H9 (cell line): ENCODE results near the gene SLC2A8. TPM values are rescaled to one million over a fixed set of nuclear protein-coding genes. Genes with fewer than 3 reads are reported as not detected.

Source experiments
- DNase-seq: peaks from one replicate; pipeline ENCODE4 v3.0.0-alpha.2; 2017
- H2AFZ ChIP-seq: one replicate; pipeline ENCODE4 v1.6.1; 2013; ENCODE audit warnings: mild to moderate bottlenecking, low read length, control low read depth, moderate library complexity
- H2AK5ac ChIP-seq: 2 replicates; pipeline ENCODE4 v1.6.1; 2013; ENCODE audit warnings: low read length, control low read depth, mixed read lengths; ENCODE audit not compliant: insufficient read length
- H2BK120ac ChIP-seq: one replicate; pipeline ENCODE4 v1.6.1; 2013; ENCODE audit warnings: low read depth, mild to moderate bottlenecking, low read length, control low read depth, inconsistent platforms; ENCODE audit not compliant: poor library complexity, severe bottlenecking
- H2BK12ac ChIP-seq: 2 replicates; pipeline ENCODE4 v1.6.1; 2013; ENCODE audit warnings: low read length, control low read depth, mixed read lengths, low read depth; ENCODE audit not compliant: insufficient read length
- H2BK15ac ChIP-seq: 2 replicates; pipeline ENCODE4 v1.6.1; 2013; ENCODE audit warnings: low read depth, low read length, control low read depth
- H2BK20ac ChIP-seq: one replicate; pipeline ENCODE4 v1.6.1; 2013; ENCODE audit warnings: low read depth, mild to moderate bottlenecking, low read length, control low read depth, inconsistent platforms; ENCODE audit not compliant: poor library complexity, severe bottlenecking
- H2BK5ac ChIP-seq: 2 replicates; pipeline ENCODE4 v1.6.1; 2013; ENCODE audit warnings: low read length, control low read depth, mixed read lengths; ENCODE audit not compliant: insufficient read length
- H3K14ac ChIP-seq: 2 replicates; pipeline ENCODE4 v1.6.1; 2013; ENCODE audit warnings: low read length, control low read depth; ENCODE audit not compliant: insufficient read depth
- H3K18ac ChIP-seq: 2 replicates; pipeline ENCODE4 v1.6.1; 2013; ENCODE audit warnings: low read depth, mild to moderate bottlenecking, mixed read lengths, low read length, control low read depth; ENCODE audit not compliant: insufficient read length
- H3K23ac ChIP-seq: 2 replicates; pipeline ENCODE4 v1.6.1; 2013; ENCODE audit warnings: low read length, control low read depth, mixed read lengths, low read depth; ENCODE audit not compliant: insufficient read length
- H3K23me2 ChIP-seq: 2 replicates; pipeline ENCODE4 v1.6.1; 2013; ENCODE audit warnings: low read depth, mild to moderate bottlenecking, mixed read lengths, low read length, control low read depth; ENCODE audit not compliant: insufficient read length, poor library complexity, severe bottlenecking
- H3K27ac ChIP-seq: 2 replicates; pipeline ENCODE4 v1.5.1; 2013; ENCODE audit warnings: low read length, control low read depth, mixed read lengths, low read depth; ENCODE audit not compliant: insufficient read length
- H3K27me3 ChIP-seq: 2 replicates; pipeline ENCODE4 v1.6.1; 2013; ENCODE audit warnings: low read length, control low read depth, inconsistent platforms; ENCODE audit not compliant: insufficient read depth
- H3K4ac ChIP-seq: 2 replicates; pipeline ENCODE4 v1.6.1; 2013; ENCODE audit warnings: low read depth, mild to moderate bottlenecking, control low read depth, inconsistent platforms, low read length, moderate library complexity
- H3K4me1 ChIP-seq: 2 replicates; pipeline ENCODE4 v1.6.1; 2013; ENCODE audit warnings: low read length, control low read depth, inconsistent platforms; ENCODE audit not compliant: insufficient read depth
- H3K4me2 ChIP-seq: 2 replicates; pipeline ENCODE4 v1.6.1; 2013; ENCODE audit warnings: low read length, control low read depth, mixed read lengths; ENCODE audit not compliant: insufficient read length, insufficient read depth
- H3K56ac ChIP-seq: 2 replicates; pipeline ENCODE4 v1.6.1; 2013; ENCODE audit warnings: low read depth, mild to moderate bottlenecking, mixed read lengths, low read length, control low read depth; ENCODE audit not compliant: insufficient read length
- H3K79me1 ChIP-seq: 2 replicates; pipeline ENCODE4 v1.6.1; 2013; ENCODE audit warnings: low read depth, mild to moderate bottlenecking, moderate library complexity, low read length, control low read depth, inconsistent platforms; ENCODE audit not compliant: insufficient read depth, poor library complexity, severe bottlenecking
- H3K79me2 ChIP-seq: 2 replicates; pipeline ENCODE4 v1.6.1; 2013; ENCODE audit warnings: low read length, control low read depth, inconsistent platforms; ENCODE audit not compliant: insufficient read depth
- H3K9ac ChIP-seq: 2 replicates; pipeline ENCODE4 v1.6.1; 2013; ENCODE audit warnings: low read length, control low read depth, mixed read lengths; ENCODE audit not compliant: insufficient read length; ENCODE audit errors: extremely low read depth
- H3K9me3 ChIP-seq: one replicate; pipeline ENCODE4 v1.6.1; 2013; ENCODE audit warnings: low read depth, low read length, inconsistent platforms; ENCODE audit not compliant: control insufficient read depth
- H3T11ph ChIP-seq: one replicate; pipeline ENCODE4 v1.6.1; 2013; ENCODE audit warnings: mild to moderate bottlenecking, low read length, control low read depth, inconsistent platforms
- H4K20me1 ChIP-seq: one replicate; pipeline ENCODE4 v1.6.1; 2013; ENCODE audit not compliant: control insufficient read depth, insufficient read length, insufficient read depth
- H4K5ac ChIP-seq: 2 replicates; pipeline ENCODE4 v1.6.1; 2013; ENCODE audit warnings: low read depth, mild to moderate bottlenecking, mixed read lengths, low read length, control low read depth; ENCODE audit not compliant: insufficient read length
- H4K8ac ChIP-seq: replicated peaks from 2 replicates; pipeline ENCODE4 v1.6.1; 2013; ENCODE audit warnings: low read length, control low read depth, mixed read lengths, low read depth; ENCODE audit not compliant: insufficient read length
- H4K91ac ChIP-seq: 2 replicates; pipeline ENCODE4 v1.6.1; 2013; ENCODE audit warnings: low read depth, mild to moderate bottlenecking, moderate library complexity, mixed read lengths, low read length, control low read depth; ENCODE audit not compliant: insufficient read length
- H3K27ac Mint-ChIP-seq, 3 experiments: 2 replicates in 2 of 3; 3 replicates in 1 of 3; pipeline ENCODE4 v1.8.0; 2020 to 2021; ENCODE audit warnings: mixed read lengths in 3 of 3, mild to moderate bottlenecking in 1 of 3, moderate library complexity in 1 of 3
- H3K27me3 Mint-ChIP-seq: 2 replicates; pipeline ENCODE4 v1.8.0; 2021; ENCODE audit warnings: low read depth, mild to moderate bottlenecking, moderate library complexity, mixed read lengths
- H3K36me3 Mint-ChIP-seq, 3 experiments: 2 replicates in 2 of 3; 3 replicates in 1 of 3; pipeline ENCODE4 v1.8.0; 2020 to 2021; ENCODE audit warnings: low read depth in 3 of 3, mixed read lengths in 3 of 3; ENCODE audit not compliant: insufficient read depth in 1 of 3
- H3K4me1 Mint-ChIP-seq, 2 experiments: 2 replicates each; pipeline ENCODE4 v1.8.0; 2020; ENCODE audit warnings: mixed read lengths in 2 of 2
- H3K4me3 Mint-ChIP-seq, 2 experiments: 2 replicates in 1 of 2; 3 replicates in 1 of 2; pipeline ENCODE4 v1.8.0; 2020 to 2021; ENCODE audit warnings: mild to moderate bottlenecking in 2 of 2, mixed read lengths in 2 of 2, moderate library complexity in 1 of 2
- H3K9me3 Mint-ChIP-seq, 2 experiments: 2 replicates in 1 of 2; 3 replicates in 1 of 2; pipeline ENCODE4 v1.8.0; 2020; ENCODE audit warnings: mild to moderate bottlenecking in 2 of 2, mixed read lengths in 2 of 2, moderate library complexity in 1 of 2
- WGBS: extraction: QIAGEN DNeasy Blood & Tissue Kit; methylation state at CpG from one replicate; pipeline ENCODE4 v1.1.7; 2013; ENCODE audit warnings: missing lambda C conversion rate, low lambda C conversion rate, mixed read lengths; ENCODE audit not compliant: insufficient read length; ENCODE audit errors: extremely low coverage; 5-methylcytosine and 5-hydroxymethylcytosine counted together
- total RNA-seq: library from RNA; stranded (reverse); gene quantifications from 2 replicates; pipeline ENCODE4 v1.2.1, GENCODE V29; 2021
- TF ChIP-seq, protein P1 (sequence below): fragments of 200-600 bp; sonication (generic); conservative IDR thresholded peaks from 3 replicates; pipeline ENCODE4 v1.8.0; 2021; ENCODE audit warnings: antibody characterized with exemption, mild to moderate bottlenecking

Gene SLC2A8
- total RNA-seq, 1 experiment from 2014 or later = 38.3 TPM

GRCh38 chr9:127365461-127365860, 31.5 kb upstream of the SLC2A8 start:
- Histone ChIP-seq H4K20me1 (no peaks in the 10 kb centered on the region), H2BK12ac (no peak overlapping the region), H3K79me2 (no peaks in the 10 kb centered on the region), H3K4me1 (no peaks in the 10 kb centered on the region), H3K23ac (no peak overlapping the region), H3K4ac (no peak overlapping the region), H4K5ac (no peak overlapping the region), H2AK5ac (no peak overlapping the region), H3K56ac (no peak overlapping the region), H3K9me3 (no peaks in the 10 kb centered on the region), H3K27ac (no peak overlapping the region), H2BK15ac (no peak overlapping the region), H3T11ph (no peak overlapping the region), H3K4me2 (no peak overlapping the region), H3K27me3 (no peaks in the 10 kb centered on the region), H4K8ac (no peak overlapping the region), H3K18ac (no peak overlapping the region), H3K23me2 (no peaks in the 10 kb centered on the region), H3K9ac (no peak overlapping the region), H2BK5ac (no peak overlapping the region), H2BK120ac (no peak overlapping the region), H2AFZ (no peak overlapping the region), H3K79me1 (no peaks in the 10 kb centered on the region), H3K14ac (no peak overlapping the region), H2BK20ac (no peak overlapping the region), H4K91ac (no peak overlapping the region)
- peaks cover 15 to 18% of the 10 kb centered on the region in 2 experiments for H3K4me1 Mint-ChIP-seq
- H3K9me3 Mint-ChIP-seq = no peaks in the 10 kb centered on the region
- WGBS = no CpG with 5 or more reads among the region's 10 CpGs
- H3K27me3 Mint-ChIP-seq = peaks cover 1% of the 10 kb centered on the region; the same call in 1 of the 2 replicates
- TF ChIP-seq, protein P1, sequence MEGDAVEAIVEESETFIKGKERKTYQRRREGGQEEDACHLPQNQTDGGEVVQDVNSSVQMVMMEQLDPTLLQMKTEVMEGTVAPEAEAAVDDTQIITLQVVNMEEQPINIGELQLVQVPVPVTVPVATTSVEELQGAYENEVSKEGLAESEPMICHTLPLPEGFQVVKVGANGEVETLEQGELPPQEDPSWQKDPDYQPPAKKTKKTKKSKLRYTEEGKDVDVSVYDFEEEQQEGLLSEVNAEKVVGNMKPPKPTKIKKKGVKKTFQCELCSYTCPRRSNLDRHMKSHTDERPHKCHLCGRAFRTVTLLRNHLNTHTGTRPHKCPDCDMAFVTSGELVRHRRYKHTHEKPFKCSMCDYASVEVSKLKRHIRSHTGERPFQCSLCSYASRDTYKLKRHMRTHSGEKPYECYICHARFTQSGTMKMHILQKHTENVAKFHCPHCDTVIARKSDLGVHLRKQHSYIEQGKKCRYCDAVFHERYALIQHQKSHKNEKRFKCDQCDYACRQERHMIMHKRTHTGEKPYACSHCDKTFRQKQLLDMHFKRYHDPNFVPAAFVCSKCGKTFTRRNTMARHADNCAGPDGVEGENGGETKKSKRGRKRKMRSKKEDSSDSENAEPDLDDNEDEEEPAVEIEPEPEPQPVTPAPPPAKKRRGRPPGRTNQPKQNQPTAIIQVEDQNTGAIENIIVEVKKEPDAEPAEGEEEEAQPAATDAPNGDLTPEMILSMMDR = no peak
- H3K27ac Mint-ChIP-seq = no peak overlapping the region
- peaks cover 0 to 4% (median 0%) of the 10 kb centered on the region in 3 experiments; a peak in 3 of 7 replicates for H3K36me3 Mint-ChIP-seq
- no peak overlapping the region for H3K4me3 Mint-ChIP-seq
- DNase-seq = no peak
